Caco-2 (cell line): ENCODE measurements around the gene KIF2C. TPM values are rescaled to one million over a fixed set of nuclear protein-coding genes. Genes with fewer than 3 reads are reported as not detected.

Source experiments
- BruUV-seq: library from RNA; stranded (reverse); fragments of 400-500 nt; replicated peaks from 2 replicates; lab custom pipeline; 2021; lab: Mats Ljungman, UMichigan
- CTCF ChIA-PET: fragments of 300-600 bp; sonication (Branson Sonifier 250); formaldehyde crosslinking; loops from one replicate; lab custom pipeline; 2022; ENCODE audit warnings: antibody characterized with exemption; lab: Charles Lee
- POLR2A ChIA-PET: fragments of 300-600 bp; sonication (Branson Sonifier 250); formaldehyde crosslinking; loops from one replicate; lab custom pipeline; 2022; ENCODE audit warnings: antibody characterized with exemption; lab: Charles Lee
- DNase-seq, 2 experiments: peaks; one replicate each; pipeline versions ENCODE4 v3.0.0 to v3.0.0-alpha.2; 2020 to 2022
- H3K27me3 ChIP-seq: replicated peaks from 2 replicates; pipeline ENCODE4 v1.6.0; 2011; ENCODE audit warnings: low read length; ENCODE audit not compliant: control insufficient read depth, insufficient read depth
- H3K36me3 ChIP-seq: 2 replicates; pipeline ENCODE4 v1.5.1; 2011; ENCODE audit warnings: low read length; ENCODE audit not compliant: control insufficient read depth, insufficient read depth
- H3K4me1 ChIP-seq: fragments of 250-450 bp; sonication (Bioruptor Pico); 2 replicates; pipeline ENCODE4 v1.5.1; 2020; ENCODE audit warnings: mild to moderate bottlenecking
- H3K4me3 ChIP-seq: 2 replicates; pipeline ENCODE4 v1.5.1; 2011; ENCODE audit warnings: low read depth, mild to moderate bottlenecking, control low read depth, low read length
- H3K9me3 ChIP-seq: fragments of 250-450 bp; sonication (Bioruptor Pico); 2 replicates; pipeline ENCODE4 v1.5.1; 2020; ENCODE audit warnings: mild to moderate bottlenecking, moderate library complexity
- H3K27ac Mint-ChIP-seq: one replicate; pipeline ENCODE4 v1.8.0; 2022; ENCODE audit warnings: mixed read lengths; ENCODE audit not compliant: unreplicated experiment
- H3K27me3 Mint-ChIP-seq: one replicate; pipeline ENCODE4 v1.8.0; 2022; ENCODE audit warnings: mixed read lengths; ENCODE audit not compliant: insufficient read depth, unreplicated experiment
- H3K36me3 Mint-ChIP-seq: one replicate; pipeline ENCODE4 v1.8.0; 2022; ENCODE audit warnings: mild to moderate bottlenecking, mixed read lengths; ENCODE audit not compliant: insufficient read depth, unreplicated experiment
- H3K4me1 Mint-ChIP-seq: one replicate; pipeline ENCODE4 v1.8.0; 2022; ENCODE audit warnings: low read depth, mixed read lengths; ENCODE audit not compliant: unreplicated experiment
- H3K4me3 Mint-ChIP-seq: one replicate; pipeline ENCODE4 v1.8.0; 2022; ENCODE audit warnings: mild to moderate bottlenecking, moderate library complexity, mixed read lengths; ENCODE audit not compliant: unreplicated experiment
- H3K9me3 Mint-ChIP-seq: one replicate; pipeline ENCODE4 v1.8.0; 2022; ENCODE audit warnings: mixed read lengths; ENCODE audit not compliant: unreplicated experiment
- intact Hi-C: fragments of 100-400 bp; cut with micrococcal nuclease; formaldehyde crosslinking; loops from one replicate; pipeline ENCODE4 v1.10.0; 2022; ENCODE audit not compliant: unreplicated experiment
- total RNA-seq: library from RNA; stranded (reverse); gene quantifications from 2 replicates; pipeline ENCODE4 v1.2.3, GENCODE V29; 2022
- TF ChIP-seq, protein P1 (sequence below), 2 experiments: fragments of 200-600 bp in 1 of 2; IDR thresholded peaks; 1 replicate in 1 of 2; 2 replicates in 1 of 2; pipeline versions ENCODE4 v1.5.1 to v1.8.0; 2011 to 2022; ENCODE audit warnings: antibody characterized with exemption in 1 of 2, control low read depth in 1 of 2, inconsistent platforms in 1 of 2, low read depth in 1 of 2, low read length in 1 of 2, mild to moderate bottlenecking in 1 of 2, moderate library complexity in 1 of 2; ENCODE audit not compliant: insufficient read depth in 1 of 2, severe bottlenecking in 1 of 2, unreplicated experiment in 1 of 2

Gene KIF2C
- total RNA-seq, 1 experiment from 2014 or later: 61.0 TPM

DNA sequence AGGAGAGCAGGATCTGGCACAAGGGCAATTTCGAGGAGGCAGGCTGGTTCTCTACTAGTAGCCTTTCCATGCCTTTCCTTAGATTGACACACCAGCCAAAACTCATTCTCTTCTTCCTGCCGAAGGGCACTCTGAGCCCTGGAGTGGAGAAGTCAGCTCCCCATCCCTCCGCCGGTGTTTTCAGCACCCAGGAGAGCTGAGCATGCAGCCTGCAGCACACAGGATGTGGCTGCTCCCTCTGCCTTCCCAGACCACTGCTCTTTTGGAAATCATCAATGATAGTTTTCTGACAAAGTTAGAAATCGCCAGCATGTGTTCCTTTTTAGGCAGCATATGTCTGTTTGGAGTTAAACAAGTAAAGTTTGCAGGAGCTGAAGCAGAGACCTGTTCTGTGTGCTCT lies 20.3 kb upstream of the KIF2C start:
- Histone ChIP-seq H3K36me3 (no peaks in the 10 kb centered on the region), H3K27me3 (no peaks in the 10 kb centered on the region), H3K4me3 (no peak overlapping the region), H3K4me1 (0 out of 2 replicates have a peak, but pooled peaks cover 6% of the 10 kb centered on the region), H3K9me3 (no peaks in the 10 kb centered on the region)
- ChIA-PET POLR2A (no interaction called here), CTCF (no interaction called here)
- TF ChIP-seq, protein P1, sequence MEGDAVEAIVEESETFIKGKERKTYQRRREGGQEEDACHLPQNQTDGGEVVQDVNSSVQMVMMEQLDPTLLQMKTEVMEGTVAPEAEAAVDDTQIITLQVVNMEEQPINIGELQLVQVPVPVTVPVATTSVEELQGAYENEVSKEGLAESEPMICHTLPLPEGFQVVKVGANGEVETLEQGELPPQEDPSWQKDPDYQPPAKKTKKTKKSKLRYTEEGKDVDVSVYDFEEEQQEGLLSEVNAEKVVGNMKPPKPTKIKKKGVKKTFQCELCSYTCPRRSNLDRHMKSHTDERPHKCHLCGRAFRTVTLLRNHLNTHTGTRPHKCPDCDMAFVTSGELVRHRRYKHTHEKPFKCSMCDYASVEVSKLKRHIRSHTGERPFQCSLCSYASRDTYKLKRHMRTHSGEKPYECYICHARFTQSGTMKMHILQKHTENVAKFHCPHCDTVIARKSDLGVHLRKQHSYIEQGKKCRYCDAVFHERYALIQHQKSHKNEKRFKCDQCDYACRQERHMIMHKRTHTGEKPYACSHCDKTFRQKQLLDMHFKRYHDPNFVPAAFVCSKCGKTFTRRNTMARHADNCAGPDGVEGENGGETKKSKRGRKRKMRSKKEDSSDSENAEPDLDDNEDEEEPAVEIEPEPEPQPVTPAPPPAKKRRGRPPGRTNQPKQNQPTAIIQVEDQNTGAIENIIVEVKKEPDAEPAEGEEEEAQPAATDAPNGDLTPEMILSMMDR (IDR thresholded peaks at IDR 0.05; ENCODE audit: insufficient read depth in 1 of 2, low read depth in 1 of 2, low read length in 1 of 2, severe bottlenecking in 1 of 2, unreplicated experiment in 1 of 2): no peak
- intact Hi-C loops: no loop called here
- Mint-ChIP-seq H3K9me3 (no peaks in the 10 kb centered on the region), H3K4me1 (no peaks in the 10 kb centered on the region), H3K27ac (no peak overlapping the region), H3K36me3 (peaks cover 12% of the 10 kb centered on the region), H3K4me3 (no peak overlapping the region), H3K27me3 (no peaks in the 10 kb centered on the region)
- BruUV-seq: no TSS peak
- no peak for DNase-seq

DNA sequence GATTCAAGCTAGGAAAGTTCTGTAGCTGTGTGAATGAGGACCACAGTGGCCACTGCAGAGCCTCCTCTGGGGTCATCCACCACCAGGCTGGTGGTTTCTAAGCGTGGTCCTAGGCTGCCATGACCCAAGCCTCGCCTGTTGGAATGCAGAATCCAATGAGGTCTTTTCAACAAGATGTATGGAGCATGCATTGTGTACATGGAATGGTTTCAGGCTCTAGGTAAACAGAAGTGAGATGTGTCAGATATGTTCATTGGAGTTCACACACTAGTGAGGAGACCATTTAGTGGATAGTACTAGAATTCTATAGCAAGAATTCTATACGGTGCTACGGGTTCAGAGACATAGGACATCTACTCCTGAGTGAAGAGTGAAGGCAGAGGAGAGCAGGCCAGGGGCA lies 19.4 kb upstream of the KIF2C start:
- H3K36me3 ChIP-seq: no peaks in the 10 kb centered on the region
- H3K27ac Mint-ChIP-seq: no peak overlapping the region
- no peaks in the 10 kb centered on the region for H3K9me3 Mint-ChIP-seq
- ChIA-PET CTCF (no interaction called here), POLR2A (interaction anchor here (0.7 kb wide), 1 partner anchor 204 kb away, joined by 10 read pairs; no protein-coding TSS in a partner anchor)
- H3K4me3 ChIP-seq: no peak overlapping the region
- no peaks in the 10 kb centered on the region for H3K27me3 ChIP-seq
- H3K9me3 ChIP-seq: no peaks in the 10 kb centered on the region
- H3K27me3 Mint-ChIP-seq: no peaks in the 10 kb centered on the region
- H3K4me1 Mint-ChIP-seq: no peaks in the 10 kb centered on the region
- H3K4me3 Mint-ChIP-seq: no peak overlapping the region
- 0 out of 2 replicates have a peak, but pooled peaks cover 1% of the 10 kb centered on the region for H3K4me1 ChIP-seq
- DNase-seq: no peak
- no TSS peak for BruUV-seq
- intact Hi-C loops: no loop called here
- peaks cover 12% of the 10 kb centered on the region for H3K36me3 Mint-ChIP-seq
- TF ChIP-seq, protein P1 (IDR thresholded peaks at IDR 0.05; ENCODE audit: insufficient read depth in 1 of 2, low read depth in 1 of 2, low read length in 1 of 2, severe bottlenecking in 1 of 2, unreplicated experiment in 1 of 2): no peak

GRCh38 chr1:44721485-44722361 lies 17.9 kb upstream of the KIF2C start:
- Mint-ChIP-seq H3K4me3 (no peak overlapping the region), H3K27me3 (no peaks in the 10 kb centered on the region), H3K4me1 (peaks cover 3% of the 10 kb centered on the region), H3K9me3 (no peaks in the 10 kb centered on the region), H3K27ac (peak overlapping the region; percentile 80), H3K36me3 (peaks cover 8% of the 10 kb centered on the region)
- Histone ChIP-seq H3K4me1 (no peaks in the 10 kb centered on the region), H3K9me3 (no peaks in the 10 kb centered on the region), H3K36me3 (no peaks in the 10 kb centered on the region), H3K27me3 (no peaks in the 10 kb centered on the region), H3K4me3 (no peak overlapping the region)
- BruUV-seq: TSS peak; percentile 99
- peak; percentile 70 to 87 for DNase-seq
- ChIA-PET POLR2A (interaction anchor here (0.6 to 1.7 kb wide), 10 partner anchors 9 to 508 kb away, joined by 3 to 46 read pairs (median 6); partner anchors contain the start of genes DMAP1, PLK3, RNU5D-1 and TMEM53), CTCF (interaction anchor here (1.0 kb wide), 1 partner anchor 9 kb away, joined by 5 read pairs; the partner anchor contains the start of gene RNU5D-1)
- TF ChIP-seq, protein P1 (IDR thresholded peaks at IDR 0.05; ENCODE audit: insufficient read depth in 1 of 2, low read depth in 1 of 2, low read length in 1 of 2, severe bottlenecking in 1 of 2, unreplicated experiment in 1 of 2): no peak
- intact Hi-C loops: no loop called here
